ENCODE data around the gene GRIN1.
"Not testable (repeated sequence)": the region's sequence is repeated elsewhere in the genome, so short reads cannot be mapped to it uniquely, and the experiment has no call there.

The GRIN1 gene

DNA sequence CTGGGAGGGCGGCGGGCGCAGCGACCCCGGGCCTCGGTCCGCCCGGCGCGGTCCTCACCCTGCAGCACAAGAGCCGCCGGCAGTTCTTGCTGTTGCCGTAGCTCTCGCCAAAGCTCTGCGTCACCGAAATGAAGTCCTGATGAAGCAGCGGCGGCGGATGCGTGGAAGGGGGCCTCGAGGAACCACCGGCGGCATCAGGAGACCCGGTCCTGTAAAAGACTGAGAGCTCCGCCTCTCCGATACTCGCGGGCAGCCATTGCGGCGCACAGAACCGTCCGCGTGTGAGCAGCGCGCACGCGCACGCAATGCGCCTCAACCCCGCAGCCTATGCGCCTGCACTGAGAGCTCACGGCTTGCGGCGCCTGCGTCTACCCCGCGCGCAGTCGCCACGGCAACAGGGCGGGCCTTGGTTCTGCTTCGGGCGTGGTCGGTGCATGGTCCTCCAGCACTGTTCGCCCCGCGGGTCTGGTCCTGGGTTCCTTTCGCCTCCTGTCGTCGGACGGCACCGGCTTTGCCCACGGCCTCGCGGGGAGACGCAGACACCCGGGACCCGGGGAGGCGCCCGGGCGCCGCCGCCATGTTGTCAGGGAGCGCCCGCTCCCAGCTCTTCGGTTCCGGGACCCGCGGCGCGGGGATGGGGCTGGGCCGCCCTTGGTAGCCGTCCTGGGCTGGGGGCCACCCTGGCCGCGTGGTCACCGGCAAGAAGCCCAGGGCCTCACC, 9.3 kb upstream of the GRIN1 start:
- in situ Hi-C loops (cut with HindIII; ENCODE audit: low pct_ligation_motif_present, low sequenced_read_pairs), result no loop called here
- peak overlapping the region; percentile 58 for H3K27ac ChIP-seq
- H3K27me3 ChIP-seq (replicated peaks), result no peaks in the 10 kb centered on the region
- TF ChIP-seq, protein P1, sequence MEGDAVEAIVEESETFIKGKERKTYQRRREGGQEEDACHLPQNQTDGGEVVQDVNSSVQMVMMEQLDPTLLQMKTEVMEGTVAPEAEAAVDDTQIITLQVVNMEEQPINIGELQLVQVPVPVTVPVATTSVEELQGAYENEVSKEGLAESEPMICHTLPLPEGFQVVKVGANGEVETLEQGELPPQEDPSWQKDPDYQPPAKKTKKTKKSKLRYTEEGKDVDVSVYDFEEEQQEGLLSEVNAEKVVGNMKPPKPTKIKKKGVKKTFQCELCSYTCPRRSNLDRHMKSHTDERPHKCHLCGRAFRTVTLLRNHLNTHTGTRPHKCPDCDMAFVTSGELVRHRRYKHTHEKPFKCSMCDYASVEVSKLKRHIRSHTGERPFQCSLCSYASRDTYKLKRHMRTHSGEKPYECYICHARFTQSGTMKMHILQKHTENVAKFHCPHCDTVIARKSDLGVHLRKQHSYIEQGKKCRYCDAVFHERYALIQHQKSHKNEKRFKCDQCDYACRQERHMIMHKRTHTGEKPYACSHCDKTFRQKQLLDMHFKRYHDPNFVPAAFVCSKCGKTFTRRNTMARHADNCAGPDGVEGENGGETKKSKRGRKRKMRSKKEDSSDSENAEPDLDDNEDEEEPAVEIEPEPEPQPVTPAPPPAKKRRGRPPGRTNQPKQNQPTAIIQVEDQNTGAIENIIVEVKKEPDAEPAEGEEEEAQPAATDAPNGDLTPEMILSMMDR (IDR thresholded peaks at IDR 0.05; ENCODE audit: low read depth, low read length, missing control alignments), result no peak
- no peaks in the 10 kb centered on the region for H3K36me3 ChIP-seq (replicated peaks)
- peak; percentile 86 for DNase-seq
- H3K4me3 ChIP-seq (ENCODE audit: low read depth, low read length), result peak overlapping the region; percentile 75

DNA sequence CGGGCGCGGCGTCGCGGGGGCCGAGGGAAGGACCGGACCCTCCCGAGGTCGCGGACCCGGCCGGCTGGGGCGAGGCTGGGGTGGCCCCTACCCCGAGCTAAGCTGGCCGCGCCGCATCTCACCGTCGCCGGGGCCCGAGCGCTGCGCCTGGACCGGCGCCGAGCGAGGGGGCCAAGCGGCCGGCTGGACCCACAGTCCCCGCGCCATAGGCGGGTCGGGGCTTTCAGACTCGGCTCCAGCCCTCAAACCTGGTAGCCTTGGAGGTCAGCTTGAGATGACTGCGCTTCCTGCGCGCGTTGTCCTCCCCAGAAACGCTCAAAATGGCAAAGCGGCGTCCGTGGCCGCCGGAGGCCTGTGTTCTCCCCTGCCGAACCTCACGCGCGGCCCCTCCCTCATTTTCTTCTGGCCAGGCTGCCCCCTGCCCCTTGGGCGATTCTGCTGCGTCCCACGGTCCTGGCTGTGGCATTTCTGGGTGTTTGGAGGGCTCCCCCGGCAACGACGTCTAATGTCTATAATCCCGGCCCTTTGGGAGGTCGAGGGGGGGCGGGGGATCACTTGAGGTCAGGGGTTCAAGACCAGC, 8.7 kb upstream of the GRIN1 start:
- TF ChIP-seq, protein P1 (IDR thresholded peaks at IDR 0.05; ENCODE audit: low read depth, low read length, missing control alignments), result no peak
- in situ Hi-C loops (cut with HindIII; ENCODE audit: low pct_ligation_motif_present, low sequenced_read_pairs), result no loop called here
- H3K36me3 ChIP-seq (replicated peaks), result no peaks in the 10 kb centered on the region
- H3K27me3 ChIP-seq (replicated peaks), result no peaks in the 10 kb centered on the region
- no peak for DNase-seq
- H3K4me3 ChIP-seq (ENCODE audit: low read depth, low read length), result peak overlapping the region; percentile 75
- peak overlapping the region; percentile 58 for H3K27ac ChIP-seq

DNA sequence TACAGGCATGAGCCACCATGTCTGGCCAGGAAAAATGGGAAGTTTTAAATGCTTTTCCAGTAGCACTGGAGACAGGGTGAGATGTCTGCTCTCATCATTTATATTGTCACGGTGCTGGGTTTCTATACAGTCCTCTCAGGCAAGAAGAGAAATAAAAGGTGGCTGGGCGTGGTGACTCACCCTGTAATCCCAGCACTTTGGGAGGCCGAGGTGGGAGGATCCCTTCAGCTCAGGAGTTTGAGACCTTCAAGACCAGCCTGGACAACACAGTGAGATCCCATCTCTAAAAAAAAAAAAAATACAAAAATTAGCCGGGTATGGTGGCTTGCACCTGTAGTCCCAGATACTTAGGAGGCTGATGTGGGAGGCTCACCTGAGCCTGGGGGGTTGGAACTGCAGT, 4.8 kb upstream of the GRIN1 start:
- Histone ChIP-seq H3K27ac (no peak overlapping the region), H3K27me3 (replicated peaks) (peaks cover 27% of the 10 kb centered on the region), H3K4me3 (ENCODE audit: low read depth, low read length) (no peak overlapping the region), H3K36me3 (replicated peaks) (no peaks in the 10 kb centered on the region)
- in situ Hi-C loops (cut with HindIII; ENCODE audit: low pct_ligation_motif_present, low sequenced_read_pairs), result no loop called here
- TF ChIP-seq, protein P1 (IDR thresholded peaks at IDR 0.05; ENCODE audit: low read depth, low read length, missing control alignments), result no peak
- DNase-seq, result no peak

DNA sequence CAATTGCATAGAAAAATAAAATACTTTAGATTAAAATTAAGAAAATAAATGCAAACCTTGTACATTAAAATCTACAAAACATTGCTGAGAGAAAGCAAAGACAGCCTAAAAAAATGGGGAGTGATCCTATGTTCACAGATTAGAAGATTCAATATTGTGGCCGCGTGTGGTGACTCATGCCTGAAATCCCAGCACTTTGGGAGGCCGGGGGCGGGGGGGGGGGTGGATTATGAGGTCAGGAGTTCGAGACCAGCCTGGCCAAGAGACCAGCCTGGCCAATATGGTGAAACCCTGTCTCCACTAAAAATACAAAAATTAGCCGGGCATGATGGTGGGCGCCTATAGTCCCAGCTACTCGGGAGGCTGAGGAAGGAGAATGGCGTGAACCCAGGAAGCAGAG, 3.8 kb upstream of the GRIN1 start:
- H3K36me3 ChIP-seq (replicated peaks); DNase-seq; in situ Hi-C loops (cut with HindIII; ENCODE audit: low pct_ligation_motif_present, low sequenced_read_pairs); H3K27ac ChIP-seq; H3K4me3 ChIP-seq (ENCODE audit: low read depth, low read length): not testable (repeated sequence)
- H3K27me3 ChIP-seq (replicated peaks), result peaks cover 37% of the 10 kb centered on the region

DNA sequence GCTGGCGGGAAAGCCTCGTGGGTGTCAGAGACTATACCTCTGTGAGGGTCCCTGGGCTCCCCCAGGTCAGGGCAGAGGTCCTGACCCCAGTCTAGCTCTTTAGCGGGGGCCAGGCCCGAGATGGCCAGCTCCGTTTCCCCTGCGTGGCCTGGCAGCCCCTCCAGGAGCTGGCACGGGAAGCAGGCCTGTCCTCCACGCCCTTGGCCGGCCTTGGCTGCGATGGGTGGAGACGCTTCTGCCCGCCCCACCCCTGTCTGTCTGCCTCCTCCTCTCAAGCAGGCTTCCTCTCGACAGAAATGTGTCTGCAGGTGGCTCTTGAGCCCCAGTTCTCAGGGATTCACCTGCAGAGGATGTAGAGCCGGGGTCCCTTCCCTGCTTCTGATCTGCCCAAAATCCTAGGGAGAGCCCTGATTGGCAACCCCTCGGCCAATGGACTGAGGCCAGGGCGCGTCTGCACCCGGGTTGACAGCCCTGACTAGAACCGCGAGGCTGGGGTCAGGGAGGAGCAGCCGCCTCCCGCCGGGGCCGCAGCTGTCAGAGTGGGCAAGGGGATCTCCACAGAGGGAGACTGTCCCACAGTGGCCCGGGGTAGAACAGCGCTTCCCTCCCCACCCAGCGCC, 2.6 kb upstream of the GRIN1 start:
- H3K27me3 ChIP-seq (replicated peaks), result peaks cover 49% of the 10 kb centered on the region
- H3K27ac ChIP-seq, result no peak overlapping the region
- TF ChIP-seq, protein P1 (IDR thresholded peaks at IDR 0.05; ENCODE audit: low read depth, low read length, missing control alignments), result no peak

DNA sequence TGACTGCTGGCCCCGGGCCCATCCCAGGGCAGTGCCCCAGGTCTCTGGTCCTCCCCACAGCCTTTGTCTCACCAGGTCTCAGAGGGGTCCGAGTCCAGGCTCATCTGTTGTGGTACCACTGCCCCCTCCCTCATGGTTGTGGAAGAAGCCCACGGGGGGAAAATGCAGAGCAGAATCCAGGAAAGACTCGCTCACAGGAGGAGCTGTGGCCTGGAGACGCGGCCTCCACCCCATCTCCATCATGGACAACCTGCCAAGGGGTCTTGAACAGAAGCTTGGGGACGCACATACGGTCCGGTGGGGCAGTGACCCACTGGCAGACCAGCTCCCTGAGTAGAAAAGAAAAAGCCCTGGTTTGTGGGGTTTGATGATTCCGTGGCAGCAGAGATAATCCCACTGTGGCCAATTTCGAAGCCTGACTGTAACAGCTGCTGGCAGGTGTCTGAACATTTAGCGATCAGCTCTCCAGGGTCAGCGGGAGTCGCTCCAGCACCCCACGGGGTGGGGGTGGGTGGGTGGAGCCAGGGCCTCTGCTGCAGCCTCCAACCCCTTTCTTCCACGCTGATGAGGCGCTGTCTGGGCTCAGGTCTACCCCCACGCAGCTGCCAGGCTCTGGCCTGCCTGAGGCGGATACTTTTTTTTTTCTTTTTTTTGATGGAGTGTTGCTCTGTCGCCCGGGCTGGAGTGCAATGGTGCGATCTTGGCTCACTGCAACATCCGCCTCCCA, 1.9 kb upstream of the GRIN1 start:
- Histone ChIP-seq H3K4me3 (ENCODE audit: low read depth, low read length) (no peak overlapping the region), H3K36me3 (replicated peaks) (no peaks in the 10 kb centered on the region), H3K27me3 (replicated peaks) (peaks cover 50% of the 10 kb centered on the region), H3K27ac (no peak overlapping the region)
- TF ChIP-seq, protein P1 (IDR thresholded peaks at IDR 0.05; ENCODE audit: low read depth, low read length, missing control alignments), result no peak
- no peak for DNase-seq
- in situ Hi-C loops (cut with HindIII; ENCODE audit: low pct_ligation_motif_present, low sequenced_read_pairs), result no loop called here

More for the DNA sequence above, 2.6 kb upstream of the GRIN1 start:
- in situ Hi-C loops (cut with HindIII; ENCODE audit: low pct_ligation_motif_present, low sequenced_read_pairs), result no loop called here
- DNase-seq, result no peak
- H3K36me3 ChIP-seq (replicated peaks), result no peaks in the 10 kb centered on the region
- no peak overlapping the region for H3K4me3 ChIP-seq (ENCODE audit: low read depth, low read length)
